TTC549 (cell line): ENCODE data around the gene CREB3L2.
"Not testable (repeated sequence)": the region's sequence is repeated elsewhere in the genome, so short reads cannot be mapped to it uniquely, and the experiment has no call there.

Source experiments
- FAIRE-seq: peaks from 2 replicates; lab custom pipeline; 2012; peaks lifted over from hg19 to GRCh38; lab: Jason Lieb, UNC

The CREB3L2 gene

GRCh38 chr7:137836541-137836940, 165.3 kb downstream of the CREB3L2 start:
- FAIRE-seq, result no peak

DNA sequence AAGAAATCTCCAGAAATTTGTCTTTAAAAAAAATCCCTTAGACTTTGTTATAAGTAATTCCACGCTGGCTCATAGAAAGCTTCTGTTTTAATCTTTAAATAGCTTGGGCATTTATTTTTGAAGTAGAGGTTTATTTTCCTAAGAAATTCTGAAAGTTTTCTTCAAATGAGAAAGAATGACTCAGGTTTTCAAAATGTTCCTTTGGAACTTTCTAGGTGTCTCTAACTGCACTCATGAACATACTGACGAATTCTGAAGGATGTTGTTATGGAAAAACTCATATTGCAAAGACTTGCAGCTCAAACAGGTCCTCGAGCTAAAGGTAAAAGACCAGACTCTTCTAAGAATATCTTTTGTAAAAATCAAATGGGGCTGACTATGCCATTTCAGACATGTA, 165.8 kb downstream of the CREB3L2 start:
- FAIRE-seq, result no peak

- no peak for FAIRE-seq
Observed at GRCh38 chr7:137835486-137836112, 166.3 kb downstream of the CREB3L2 start.

GRCh38 chr7:137834552-137834951, 167.3 kb downstream of the CREB3L2 start:
- no peak for FAIRE-seq

DNA sequence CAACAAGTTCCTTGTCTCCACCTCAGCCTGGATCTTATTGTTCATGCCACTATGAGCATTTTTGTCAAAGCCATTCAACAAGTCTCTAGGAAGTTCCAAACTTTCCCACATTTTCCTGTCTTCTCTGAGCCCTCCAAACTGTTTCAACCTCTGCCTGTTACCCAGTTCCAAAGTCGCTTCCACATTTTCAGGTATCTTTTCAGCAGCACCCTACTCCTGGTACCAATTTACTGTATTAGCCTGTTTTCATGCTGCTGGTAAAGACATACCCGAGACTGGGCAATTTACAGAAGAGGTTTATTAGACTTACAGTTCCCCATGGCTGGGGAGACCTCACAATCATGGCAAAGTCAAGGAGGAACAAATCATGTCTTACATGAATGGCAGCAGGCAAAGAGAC, 168.9 kb downstream of the CREB3L2 start:
- not testable (repeated sequence) for FAIRE-seq

DNA sequence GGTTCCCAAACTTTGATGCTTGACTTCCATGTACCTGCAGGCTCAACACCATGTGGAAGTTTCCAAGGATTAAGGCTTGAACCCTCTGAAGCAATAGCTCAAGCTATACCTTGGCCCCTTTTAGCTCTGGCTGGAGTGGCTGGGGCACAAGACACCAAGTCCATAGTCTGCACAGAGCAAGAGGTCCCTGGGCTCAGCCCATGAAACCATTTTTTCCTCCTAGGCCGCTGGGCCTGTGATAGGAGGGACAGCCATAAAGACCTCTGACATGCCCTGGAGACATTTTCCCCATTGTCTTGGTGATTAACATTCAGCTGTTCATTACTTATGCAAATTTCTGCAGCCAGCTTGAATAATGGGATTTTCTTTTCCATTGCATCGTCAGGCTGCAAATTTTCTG, 169.5 kb downstream of the CREB3L2 start:
- FAIRE-seq, result no peak

- FAIRE-seq, result not testable (repeated sequence)
Observed at GRCh38 chr7:137831555-137831954, 170.3 kb downstream of the CREB3L2 start.

GRCh38 chr7:137829337-137829992, 172.4 kb downstream of the CREB3L2 start:
- FAIRE-seq, result no peak

- no peak for FAIRE-seq
Observed at GRCh38 chr7:137828456-137828855, 173.4 kb downstream of the CREB3L2 start.

DNA sequence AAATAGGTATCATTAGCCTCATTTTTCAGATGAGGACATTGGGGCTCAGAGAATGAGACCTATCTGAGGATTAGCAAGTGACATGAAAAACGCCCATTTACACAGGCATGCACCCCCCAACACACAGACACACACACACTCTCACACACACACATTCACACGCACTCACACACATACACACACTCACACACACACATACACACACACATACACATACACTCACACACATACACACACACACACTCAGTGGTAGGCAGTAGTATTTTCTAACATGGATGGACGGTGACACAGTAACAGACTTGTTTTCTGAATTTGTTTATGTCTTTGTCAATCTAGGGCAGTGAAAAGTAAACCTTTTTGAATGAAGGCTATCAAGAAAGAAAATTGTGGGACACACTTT, 176.4 kb downstream of the CREB3L2 start:
- no peak for FAIRE-seq
